PC-9 (cell line): ENCODE data around the gene LIMS2. TPM values are rescaled to one million over a fixed set of nuclear protein-coding genes. Genes with fewer than 3 reads are reported as not detected.

Source experiments
- BruUV-seq: library from RNA; stranded (reverse); fragments of 400-500 nt; replicated peaks from 2 replicates; lab custom pipeline; 2021; lab: Mats Ljungman, UMichigan
- CTCF ChIA-PET: fragments of 300-600 bp; sonication (Branson Sonifier 250); formaldehyde crosslinking; loops from one replicate; lab custom pipeline; 2022; ENCODE audit warnings: antibody characterized with exemption; lab: Charles Lee
- POLR2A ChIA-PET: fragments of 300-600 bp; sonication (Branson Sonifier 250); formaldehyde crosslinking; loops from one replicate; lab custom pipeline; 2022; ENCODE audit warnings: antibody characterized with exemption; ENCODE audit not compliant: unreplicated experiment; lab: Charles Lee
- DNase-seq, 2 experiments: peaks; one replicate each; pipeline versions ENCODE4 v3.0.0 to v3.0.0-alpha.2; 2015 to 2022; ENCODE audit warnings: mixed read lengths in 1 of 2
- H2AFZ ChIP-seq: fragments of 200-600 bp; sonication (generic); 2 replicates; pipeline ENCODE4 v1.8.1; 2017; ENCODE audit warnings: antibody characterized with exemption
- H3F3A ChIP-seq: fragments of 200-600 bp; sonication (generic); 2 replicates; pipeline ENCODE4 v1.8.1; 2017; ENCODE audit warnings: antibody characterized with exemption, mild to moderate bottlenecking, low read depth; ENCODE audit not compliant: insufficient read depth
- H3K27ac ChIP-seq: fragments of 200-600 bp; sonication (generic); 2 replicates; pipeline ENCODE4 v1.6.1; 2016; ENCODE audit warnings: mixed run types
- H3K27me3 ChIP-seq: fragments of 200-600 bp; sonication (generic); 2 replicates; pipeline ENCODE4 v1.6.1; 2016; ENCODE audit warnings: low read depth, mixed run types; ENCODE audit not compliant: insufficient read depth
- H3K36me3 ChIP-seq: fragments of 200-600 bp; sonication (generic); 2 replicates; pipeline ENCODE4 v1.6.1; 2016; ENCODE audit warnings: low read depth, mixed run types
- H3K4me1 ChIP-seq: fragments of 200-600 bp; sonication (generic); replicated peaks from 2 replicates; pipeline ENCODE4 v1.6.1; 2016; ENCODE audit warnings: mixed run types; ENCODE audit not compliant: insufficient read depth
- H3K4me2 ChIP-seq: fragments of 200-600 bp; sonication (generic); 2 replicates; pipeline ENCODE4 v1.6.1; 2017; ENCODE audit warnings: mixed run types
- H3K4me3 ChIP-seq: fragments of 200-600 bp; sonication (generic); 2 replicates; pipeline ENCODE4 v1.6.1; 2016; ENCODE audit warnings: mixed run types
- H3K79me2 ChIP-seq: fragments of 200-600 bp; sonication (generic); 2 replicates; pipeline ENCODE4 v1.6.1; 2017; ENCODE audit warnings: low read depth, mixed run types
- H3K9me2 ChIP-seq: fragments of 200-600 bp; sonication (generic); 2 replicates; pipeline ENCODE4 v1.8.1; 2017; ENCODE audit warnings: mild to moderate bottlenecking; ENCODE audit not compliant: insufficient read depth
- H3K9me3 ChIP-seq: fragments of 200-600 bp; sonication (generic); 2 replicates; pipeline ENCODE4 v1.8.1; 2016; ENCODE audit warnings: low read depth; ENCODE audit not compliant: insufficient read depth
- H4K20me1 ChIP-seq: fragments of 200-600 bp; sonication (generic); 2 replicates; pipeline ENCODE4 v1.8.1; 2017; ENCODE audit not compliant: insufficient read depth
- CTCF ChIP-seq: fragments of 200-600 bp; sonication (generic); conservative IDR thresholded peaks from 2 replicates; pipeline ENCODE4 v1.6.1; 2017; ENCODE audit warnings: mixed run types, antibody characterized with exemption, mild to moderate bottlenecking, moderate library complexity
- EZH2 ChIP-seq: fragments of 200-600 bp; sonication (generic); IDR thresholded peaks from 2 replicates; pipeline ENCODE4 v1.8.0; 2017; ENCODE audit warnings: antibody characterized with exemption, low read depth
- intact Hi-C: fragments of 100-400 bp; cut with micrococcal nuclease; formaldehyde crosslinking; loops from one replicate; pipeline ENCODE4 v1.10.0; 2022; ENCODE audit not compliant: unreplicated experiment
- total RNA-seq: library from RNA; stranded (reverse); gene quantifications from 2 replicates; pipeline ENCODE4 v1.2.3, GENCODE V29; 2021

Gene LIMS2
- total RNA-seq, 1 experiment from 2014 or later = 1.4 TPM

GRCh38 chr2:127609031-127609751 is 66.1 kb downstream of the LIMS2 start:
- TF ChIP-seq CTCF = no peak
- TF ChIP-seq EZH2 = no peak
- peaks cover 78% of the 10 kb centered on the region for H3K27me3 ChIP-seq
- no peaks in the 10 kb centered on the region for H3K79me2 ChIP-seq
- ChIA-PET CTCF (no interaction called here), POLR2A (no interaction called here)
- H3K9me2 ChIP-seq = no peaks in the 10 kb centered on the region
- H3K36me3 ChIP-seq = no peaks in the 10 kb centered on the region
- DNase-seq = no peak
- H3K4me3 ChIP-seq = no peak overlapping the region
- H2AFZ ChIP-seq = no peak overlapping the region
- intact Hi-C loops = no loop called here
- no TSS peak for BruUV-seq
- H3K4me1 ChIP-seq = no peaks in the 10 kb centered on the region
- H3K4me2 ChIP-seq = no peak overlapping the region
- H3F3A ChIP-seq = no peaks in the 10 kb centered on the region
- H3K27ac ChIP-seq = no peak overlapping the region
- H4K20me1 ChIP-seq = no peaks in the 10 kb centered on the region
- peaks cover 8% of the 10 kb centered on the region for H3K9me3 ChIP-seq

- no peaks in the 10 kb centered on the region for H3K9me2 ChIP-seq
- DNase-seq = no peak
- H3F3A ChIP-seq = no peaks in the 10 kb centered on the region
- H3K9me3 ChIP-seq = peaks cover 6% of the 10 kb centered on the region
- POLR2A ChIA-PET = no interaction called here
- no TSS peak for BruUV-seq
- CTCF ChIA-PET = no interaction called here
- no peak overlapping the region for H3K27ac ChIP-seq
- no peaks in the 10 kb centered on the region for H3K79me2 ChIP-seq
- no peaks in the 10 kb centered on the region for H3K36me3 ChIP-seq
- no peaks in the 10 kb centered on the region for H4K20me1 ChIP-seq
- intact Hi-C loops = no loop called here
- no peaks in the 10 kb centered on the region for H3K4me1 ChIP-seq
- H3K4me3 ChIP-seq = no peak overlapping the region
- no peak for TF ChIP-seq EZH2
- no peak for TF ChIP-seq CTCF
- H2AFZ ChIP-seq = no peak overlapping the region
- peaks cover 72% of the 10 kb centered on the region for H3K27me3 ChIP-seq
- H3K4me2 ChIP-seq = no peak overlapping the region
Measured at GRCh38 chr2:127608061-127609030, 67.0 kb downstream of the LIMS2 start.

DNA sequence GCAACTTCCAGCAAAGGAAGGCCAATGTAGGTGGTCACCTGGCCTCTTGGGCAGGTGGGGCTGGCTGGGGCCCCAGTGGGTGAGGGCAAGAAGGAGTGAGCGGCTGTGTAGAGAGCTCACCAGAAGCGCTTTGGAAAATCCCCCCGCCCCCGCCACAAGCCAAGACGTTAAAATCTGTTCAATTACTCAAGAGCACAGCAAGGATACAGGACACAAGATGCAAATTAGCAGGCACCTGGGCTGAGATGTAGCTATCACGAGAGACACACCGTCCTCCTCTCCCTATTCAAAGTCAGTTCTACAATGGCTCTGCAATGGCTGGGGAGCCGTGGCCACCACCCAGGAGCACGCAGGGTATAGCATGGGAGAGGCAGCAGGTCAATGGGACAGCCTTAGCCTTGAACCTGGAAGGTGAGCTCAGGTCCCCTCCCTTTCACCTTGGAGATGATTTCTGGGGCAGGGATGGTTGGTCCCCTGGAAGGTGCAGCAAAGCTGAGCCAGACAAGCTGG is 67.9 kb downstream of the LIMS2 start:
- BruUV-seq = no TSS peak
- ChIA-PET CTCF (no interaction called here), POLR2A (no interaction called here)
- H3K4me3 ChIP-seq = no peak overlapping the region
- H3K9me3 ChIP-seq = peaks cover 7% of the 10 kb centered on the region; the same call in 1 of the 2 replicates
- no peak overlapping the region for H2AFZ ChIP-seq
- no peaks in the 10 kb centered on the region for H4K20me1 ChIP-seq
- intact Hi-C loops = no loop called here
- no peaks in the 10 kb centered on the region for H3K79me2 ChIP-seq
- no peak for DNase-seq
- no peak overlapping the region for H3K27ac ChIP-seq
- TF ChIP-seq EZH2 (no peak), CTCF (no peak)
- no peaks in the 10 kb centered on the region for H3K4me1 ChIP-seq
- no peaks in the 10 kb centered on the region for H3F3A ChIP-seq
- H3K27me3 ChIP-seq = peaks cover 63% of the 10 kb centered on the region
- no peak overlapping the region for H3K4me2 ChIP-seq
- H3K36me3 ChIP-seq = no peaks in the 10 kb centered on the region
- H3K9me2 ChIP-seq = no peaks in the 10 kb centered on the region
